NB4 (cell line): ENCODE results near the gene TAS2R19.
"Not testable (repeated sequence)": the region's sequence is repeated elsewhere in the genome, so short reads cannot be mapped to it uniquely, and the experiment has no call there.

Experiments used
- DNase-seq: peaks from one replicate; pipeline ENCODE4 v3.0.0; 2010; ENCODE audit warnings: low read depth
- H3K4me3 ChIP-seq: one replicate; pipeline ENCODE4 v1.5.1; 2011; ENCODE audit warnings: mild to moderate bottlenecking, low read depth, low read length, moderate library complexity
- CTCF ChIP-seq: IDR thresholded peaks from one replicate; pipeline ENCODE4 v1.5.1; 2012; ENCODE audit warnings: low read depth, low read length
- MAX ChIP-seq: IDR thresholded peaks from 2 replicates; pipeline ENCODE4 v1.6.1; 2011; ENCODE audit warnings: low read depth, low read length
- MYC ChIP-seq: IDR thresholded peaks from 2 replicates; pipeline ENCODE4 v1.6.1; 2011; ENCODE audit warnings: low read depth, low read length
- POLR2A ChIP-seq: IDR thresholded peaks from 2 replicates; pipeline ENCODE4 v1.6.1; 2011; ENCODE audit warnings: mild to moderate bottlenecking; ENCODE audit not compliant: insufficient read length; ENCODE audit errors: extremely low read depth

The TAS2R19 gene

GRCh38 chr12:11059784-11060183 lies 37.4 kb upstream of the TAS2R19 start:
- H3K4me3 ChIP-seq: no peak overlapping the region
- no peak for DNase-seq
- TF ChIP-seq MYC: no peak
- no peak for TF ChIP-seq CTCF
- TF ChIP-seq POLR2A: no peak
- TF ChIP-seq MAX: no peak

- H3K4me3 ChIP-seq: no peak overlapping the region
- TF ChIP-seq POLR2A (no peak), MYC (no peak), CTCF (no peak), MAX (no peak)
- no peak for DNase-seq
Measured at GRCh38 chr12:11059041-11059440, 36.6 kb upstream of the TAS2R19 start.

GRCh38 chr12:11055306-11055705 lies 32.9 kb upstream of the TAS2R19 start:
- no peak for DNase-seq
- no peak for TF ChIP-seq MAX
- no peak for TF ChIP-seq POLR2A
- TF ChIP-seq MYC: no peak
- TF ChIP-seq CTCF: no peak
- H3K4me3 ChIP-seq: no peak overlapping the region

GRCh38 chr12:11049806-11050531 lies 27.5 kb upstream of the TAS2R19 start:
- not testable (repeated sequence) for H3K4me3 ChIP-seq, DNase-seq

GRCh38 chr12:11041366-11041765 lies 18.9 kb upstream of the TAS2R19 start:
- not testable (repeated sequence) for H3K4me3 ChIP-seq, DNase-seq

- no peak overlapping the region for H3K4me3 ChIP-seq
- DNase-seq: no peak
- no peak for TF ChIP-seq MYC
Measured at GRCh38 chr12:11040162-11040561, 17.7 kb upstream of the TAS2R19 start.

- no peak overlapping the region for H3K4me3 ChIP-seq
- TF ChIP-seq MYC (no peak), CTCF (no peak), MAX (no peak), POLR2A (no peak)
- no peak for DNase-seq
Measured at GRCh38 chr12:11039171-11039570, 16.8 kb upstream of the TAS2R19 start.

GRCh38 chr12:11033959-11034358 lies 11.5 kb upstream of the TAS2R19 start:
- not testable (repeated sequence) for H3K4me3 ChIP-seq, DNase-seq
